K562 (cell line): ENCODE results near the gene LAMA4. TPM values are rescaled to one million over a fixed set of nuclear protein-coding genes. Genes with fewer than 3 reads are reported as not detected.

ENCODE experiments used
- ATAC-seq: fragments of 200-7000 bp; cut with Tn5 transposase; 3 replicates; pipeline ENCODE4 v1.9.1; 2020; ENCODE audit warnings: moderate library complexity
- BruUV-seq: library from RNA; stranded (reverse); fragments of 400-500 nt; replicated peaks from 2 replicates; lab custom pipeline; 2021; lab: Mats Ljungman, UMichigan
- CTCF ChIA-PET: fragments of 300-600 bp; formaldehyde crosslinking; extraction: SDS; loops from one replicate; lab custom pipeline; 2021; ENCODE audit warnings: low intra/inter-chr PET ratio; lab: Yijun Ruan, JAX
- POLR2A ChIA-PET: fragments of 300-600, 350-650 bp; sonication (Branson Sonifier 250); formaldehyde crosslinking; extraction: SDS; loops from one replicate; lab custom pipeline; 2021; ENCODE audit warnings: antibody characterized with exemption, inconsistent platforms; lab: Yijun Ruan, JAX
- DNase-seq, 4 experiments: peaks; one replicate each; pipeline versions ENCODE4 v3.0.0 to v3.0.0-alpha.2; 2011 to 2018; ENCODE audit warnings: low spot score in 3 of 4, mixed read lengths in 3 of 4; ENCODE audit errors: extremely low read depth in 1 of 4
- FAIRE-seq: peaks from 2 replicates; lab custom pipeline; 2011; peaks lifted over from hg19 to GRCh38; lab: Jason Lieb, UNC
- H2AFZ ChIP-seq: 2 replicates; pipeline ENCODE4 v1.6.0; 2011; ENCODE audit warnings: low read depth, low read length, control low read depth, inconsistent platforms
- H3K27ac ChIP-seq: fragments of 200-600 bp; 3 replicates; pipeline ENCODE4 v1.8.0; 2011; ENCODE audit warnings: low read depth, mild to moderate bottlenecking, control low read depth, inconsistent platforms, low read length, moderate library complexity, mixed read lengths; ENCODE audit errors: extremely low read depth
- H3K27me3 ChIP-seq, 2 experiments: fragments of 300-600 bp in 1 of 2; 2 replicates in 1 of 2; 3 replicates in 1 of 2; pipeline versions ENCODE4 v1.6.0 to v1.8.0; 2011; ENCODE audit warnings: inconsistent platforms in 2 of 2, low read length in 2 of 2, mild to moderate bottlenecking in 1 of 2, mixed read lengths in 1 of 2, moderate library complexity in 1 of 2; ENCODE audit not compliant: control insufficient read depth in 2 of 2, insufficient read depth in 2 of 2
- H3K36me3 ChIP-seq: fragments of 300-600 bp; 3 replicates; pipeline ENCODE4 v1.8.0; 2011; ENCODE audit warnings: mild to moderate bottlenecking, low read length, inconsistent platforms; ENCODE audit not compliant: control insufficient read depth, insufficient read depth
- H3K4me1 ChIP-seq, 2 experiments: fragments of 200-600 bp in 1 of 2; replicated peaks in 1 of 2; 2 replicates in 1 of 2; 3 replicates in 1 of 2; pipeline versions ENCODE4 v1.5.1 to v1.8.0; 2011; ENCODE audit warnings: inconsistent platforms in 2 of 2, low read length in 2 of 2, mild to moderate bottlenecking in 1 of 2, mixed read lengths in 1 of 2, moderate library complexity in 1 of 2; ENCODE audit not compliant: control insufficient read depth in 2 of 2, insufficient read depth in 2 of 2
- H3K4me2 ChIP-seq: 2 replicates; pipeline ENCODE4 v1.6.1; 2011; ENCODE audit warnings: low read length, control low read depth, inconsistent platforms, mixed read lengths; ENCODE audit not compliant: insufficient read depth
- H3K4me3 ChIP-seq: fragments of 200-600 bp; sonication (generic), shearing (Covaris generic); 2 replicates; pipeline ENCODE4 v1.5.1; 2016; ENCODE audit warnings: control low read depth, inconsistent platforms
- H3K79me2 ChIP-seq: fragments of 200-600 bp; 3 replicates; pipeline ENCODE4 v1.8.0; 2011; ENCODE audit warnings: low read length, inconsistent platforms; ENCODE audit not compliant: control insufficient read depth, insufficient read depth
- H3K9ac ChIP-seq, 2 experiments: 2 replicates each; pipeline versions ENCODE4 v1.6.0 to v1.6.1; 2011; ENCODE audit warnings: low read depth in 2 of 2, low read length in 2 of 2, control low read depth in 1 of 2, inconsistent platforms in 1 of 2, mild to moderate bottlenecking in 1 of 2, mixed read lengths in 1 of 2; ENCODE audit not compliant: insufficient read depth in 1 of 2
- H3K9me1 ChIP-seq: one replicate; pipeline ENCODE4 v1.6.0; 2011; ENCODE audit warnings: inconsistent platforms, mild to moderate bottlenecking, low read length, moderate library complexity; ENCODE audit not compliant: control insufficient read depth, insufficient read depth
- H3K9me3 ChIP-seq: replicated peaks from 2 replicates; pipeline ENCODE4 v1.5.1; 2011; ENCODE audit warnings: low read depth, low read length, inconsistent platforms; ENCODE audit not compliant: control insufficient read depth, insufficient read depth
- H4K20me1 ChIP-seq: replicated peaks from 2 replicates; pipeline ENCODE4 v1.6.1; 2011; ENCODE audit warnings: low read length, inconsistent platforms, mixed read lengths; ENCODE audit not compliant: control insufficient read depth, insufficient read depth
- ARID1B ChIP-seq: fragments of 450-650 bp; IDR thresholded peaks from 2 replicates; pipeline ENCODE4 v1.6.1; 2016; ENCODE audit warnings: antibody characterized with exemption, mild to moderate bottlenecking, inconsistent platforms
- HNRNPH1 ChIP-seq: fragments of 200-400 bp; formaldehyde crosslinking; optimal IDR thresholded peaks from 2 replicates; pipeline ENCODE3; 2017; ENCODE audit warnings: low read depth, mild to moderate bottlenecking, low read length, moderate library complexity
- HNRNPLL ChIP-seq: fragments of 200-400 bp; formaldehyde crosslinking; IDR thresholded peaks from 2 replicates; pipeline ENCODE4 v1.6.1; 2017; ENCODE audit warnings: low read length, low read depth, mild to moderate bottlenecking; ENCODE audit not compliant: poor library complexity, severe bottlenecking
- MED1 ChIP-seq: sonication (generic); formaldehyde crosslinking; IDR thresholded peaks from 2 replicates; pipeline ENCODE4 v1.8.1; 2023; ENCODE audit warnings: missing genetic modification reagents, borderline replicate concordance
- RBM14 ChIP-seq: fragments of 200-400 bp; formaldehyde crosslinking; IDR thresholded peaks from 2 replicates; pipeline ENCODE4 v1.6.1; 2018; ENCODE audit warnings: low read depth, mild to moderate bottlenecking, low read length, moderate library complexity, borderline replicate concordance; ENCODE audit not compliant: insufficient read depth
- RREB1 ChIP-seq: fragments of 250-450 bp; sonication (Bioruptor Pico); IDR thresholded peaks from 2 replicates; pipeline ENCODE4 v1.4.0; 2020
- SMARCA4 ChIP-seq: fragments of 450-650 bp; IDR thresholded peaks from 2 replicates; pipeline ENCODE4 v1.6.1; 2016
- USF1 ChIP-seq: sonication (generic); formaldehyde crosslinking; IDR thresholded peaks from 2 replicates; pipeline ENCODE4 v1.9.0; 2022; ENCODE audit warnings: mild to moderate bottlenecking, missing genetic modification reagents
- ZBTB2 ChIP-seq: fragments of 450-650 bp; IDR thresholded peaks from 2 replicates; pipeline ENCODE4 v1.6.1; 2016; ENCODE audit warnings: antibody characterized with exemption
- ZC3H8 ChIP-seq: fragments of 450-650 bp; IDR thresholded peaks from 2 replicates; pipeline ENCODE4 v1.6.1; 2017
- ZEB2 ChIP-seq: fragments of 450-650 bp; IDR thresholded peaks from 2 replicates; pipeline ENCODE4 v1.6.1; 2016
- ZNF431 ChIP-seq: sonication (generic); formaldehyde crosslinking; IDR thresholded peaks from 2 replicates; pipeline ENCODE4 v1.8.0; 2022; ENCODE audit warnings: mild to moderate bottlenecking, missing genetic modification reagents
- ZNF740 ChIP-seq, 3 experiments: fragments of 200-800 bp in 1 of 3; sonication (Bioruptor generic) in 1 of 3; sonication (generic) in 1 of 3; formaldehyde crosslinking in 1 of 3; IDR thresholded peaks; 2 replicates each; pipeline versions ENCODE4 v1.6.1 to v1.8.0; 2016 to 2022; ENCODE audit warnings: mild to moderate bottlenecking in 2 of 3, missing compliant biosample characterization in 2 of 3, missing genetic modification characterization in 2 of 3, missing genetic modification reagents in 1 of 3
- ZNF77 ChIP-seq: fragments of 250-450 bp; sonication (Bioruptor Pico); IDR thresholded peaks from 2 replicates; pipeline ENCODE4 v1.5.0; 2020
- ZNF785 ChIP-seq: fragments of 250-450 bp; sonication (Bioruptor Pico); IDR thresholded peaks from 2 replicates; pipeline ENCODE4 v1.4.0; 2020; ENCODE audit warnings: mild to moderate bottlenecking
- WGBS: fragments of 100-300 bp; shearing (Covaris generic); methylation state at CpG from one replicate; pipeline ENCODE4 v1.1.6; 2016; ENCODE audit warnings: low coverage, mixed read lengths; ENCODE audit not compliant: insufficient coverage; ENCODE audit errors: missing lambda C conversion rate; 5-methylcytosine and 5-hydroxymethylcytosine counted together
- in situ Hi-C: fragments of 300-500 bp; cut with MboI; formaldehyde crosslinking; loops from 4 replicates; pipeline ENCODE4 v1.15.0; 2018; ENCODE audit warnings: inconsistent platforms, mixed read lengths
- intact Hi-C: fragments of 100-400 bp; cut with micrococcal nuclease; formaldehyde crosslinking; loops from 2 replicates; pipeline ENCODE4 v1.14.2; 2022
- polyA plus RNA-seq, 8 experiments: library from polyadenylated mRNA; depleted of rRNA in 4 of 8; stranded (reverse) in 5 of 8; unstranded in 3 of 8; fragments of >200 nt; fragmentation: Nextera tagmentation in 2 of 8; fragmentation: Illumina TruSeq in 1 of 8; extraction: Ambion mirVana in 2 of 8; extraction: Trizol in 1 of 8; gene quantifications; 2 replicates each; pipeline versions ENCODE4 v1.2.1 to v1.2.3, GENCODE V29; 2011 to 2014; ENCODE audit warnings: inconsistent platforms in 1 of 8, missing spikeins in 1 of 8
- total RNA-seq, 7 experiments: library from RNA; depleted of rRNA in 6 of 7; stranded (reverse); fragments of >200 nt in 6 of 7; fragmentation: Illumina TruSeq in 2 of 7; extraction: Trizol in 2 of 7; gene quantifications; 2 replicates each; pipeline versions ENCODE4 v1.2.1 to v1.2.3, GENCODE V29; 2011 to 2021; ENCODE audit warnings: low replicate concordance in 1 of 7

Gene LAMA4
- total and polyA plus RNA-seq, 9 of the 15 experiments (the other 6 are each of a cell fraction or from before 2014, with no cell fraction given), result 0.05 to 2.9 (median 0.51) TPM

GRCh38 chr6:112218563-112218962 lies 35.8 kb downstream of the LAMA4 start:
- no peak for ATAC-seq
- Histone ChIP-seq H3K36me3 (no peaks in the 10 kb centered on the region), H3K4me2 (no peak overlapping the region), H3K9me1 (no peaks in the 10 kb centered on the region), H3K27me3 (no peaks in the 10 kb centered on the region; a peak in 1 of 5 replicates), H3K4me3 (no peak overlapping the region), H3K27ac (no peak overlapping the region), H3K9me3 (no peaks in the 10 kb centered on the region), H3K79me2 (no peaks in the 10 kb centered on the region), H2AFZ (no peak overlapping the region), H4K20me1 (no peaks in the 10 kb centered on the region), H3K4me1 (no peaks in the 10 kb centered on the region), H3K9ac (no peak overlapping the region)
- intact Hi-C loops (no loop called here), in situ Hi-C loops (no loop called here)
- WGBS, result 2% methylated on average over 5 of the region's 5 CpGs
- ChIA-PET POLR2A (interaction anchor here (0.7 to 1.3 kb wide), 3 partner anchors 39 to 471 kb away, joined by 3 read pairs; no protein-coding TSS in a partner anchor), CTCF (no interaction called here)
- no peak for FAIRE-seq
- BruUV-seq, result no TSS peak
- no peak for DNase-seq
- TF ChIP-seq ZC3H8 (no peak), ZEB2 (no peak), HNRNPH1 (no peak), USF1 (CRISPR knock-in tag) (no peak), ZNF77 (CRISPR knock-in tag) (no peak), RBM14 (no peak), ZNF740 (CRISPR knock-in tag; IDR thresholded peaks at IDR 0.05) (no peak), ZNF740 (tag; IDR thresholded peaks at IDR 0.05) (no peak), ZBTB2 (no peak), HNRNPLL (no peak), ZNF785 (CRISPR knock-in tag) (no peak), ARID1B (no peak), ZNF431 (CRISPR knock-in tag) (no peak), RREB1 (CRISPR knock-in tag) (no peak), SMARCA4 (no peak), MED1 (CRISPR knock-in tag) (no peak)
